ENCODE results near the gene NAV3.

NAV3 gene

DNA sequence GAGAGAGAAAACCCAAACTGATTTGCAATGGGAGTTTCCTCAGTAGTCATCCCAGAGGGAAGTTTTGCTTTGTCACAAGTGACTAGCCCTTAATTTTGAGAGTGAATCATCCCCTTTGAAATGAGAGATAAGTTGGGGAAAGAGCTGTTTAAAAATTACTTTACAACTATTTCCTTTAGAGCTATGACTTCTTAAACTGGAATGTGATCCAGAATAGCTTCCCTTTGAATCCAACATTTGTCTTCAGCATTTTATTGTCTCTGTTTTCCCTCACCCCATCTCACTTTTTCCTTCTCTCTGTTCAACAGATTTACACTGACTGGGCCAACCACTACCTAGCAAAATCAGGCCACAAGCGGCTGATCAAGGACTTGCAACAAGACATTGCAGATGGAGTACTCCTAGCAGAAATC lies 109.3 kb downstream of the NAV3 start:
- no peak overlapping the region for H3K9ac ChIP-seq (ENCODE audit: low read depth, low read length, poor library complexity, severe bottlenecking)

DNA sequence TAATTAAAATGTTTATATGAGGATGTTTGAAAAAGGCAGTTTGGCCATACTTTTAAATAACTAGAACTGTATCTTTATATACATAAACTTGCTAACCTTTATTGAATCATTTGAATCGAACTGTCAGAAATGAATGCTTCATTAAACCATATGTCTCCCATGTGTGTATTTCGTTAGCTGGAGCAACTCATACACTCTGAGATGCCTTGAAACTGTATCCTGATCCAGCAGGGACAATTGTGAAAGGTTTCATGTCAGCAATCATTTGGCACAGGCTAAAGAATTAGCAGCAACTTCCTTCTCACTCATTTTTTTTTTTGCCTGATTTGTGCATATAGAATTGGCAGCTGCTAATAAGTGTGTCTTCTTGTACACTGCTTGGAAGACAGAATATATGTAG lies 109.9 kb downstream of the NAV3 start:
- Histone ChIP-seq H3K79me2 (ENCODE audit: insufficient read depth, low read length) (no peaks in the 10 kb centered on the region), H3F3A (ENCODE audit: low read depth) (no peaks in the 10 kb centered on the region), H3K9me3 (ENCODE audit: insufficient read depth, low read depth, low read length) (no peaks in the 10 kb centered on the region), H3K4me3 (ENCODE audit: low read length, poor library complexity, severe bottlenecking) (no peak overlapping the region), H3K9me2 (replicated peaks; ENCODE audit: low read depth, low read length) (no peaks in the 10 kb centered on the region), H3K36me3 (ENCODE audit: insufficient read depth, low read length) (no peaks in the 10 kb centered on the region), H3K27me3 (ENCODE audit: insufficient read depth, low read length, poor library complexity, severe bottlenecking) (no peaks in the 10 kb centered on the region), H3K4me2 (ENCODE audit: low read depth, low read length, poor library complexity, severe bottlenecking) (no peak overlapping the region), H4K20me1 (ENCODE audit: insufficient read depth, low read length, poor library complexity, severe bottlenecking) (no peaks in the 10 kb centered on the region), H2AFZ (ENCODE audit: low read length) (no peak overlapping the region), H3K4me1 (ENCODE audit: insufficient read depth, low read length, poor library complexity, severe bottlenecking) (no peaks in the 10 kb centered on the region), H3K9ac (ENCODE audit: low read depth, low read length, poor library complexity, severe bottlenecking) (no peak overlapping the region)
- TF ChIP-seq, protein P1, sequence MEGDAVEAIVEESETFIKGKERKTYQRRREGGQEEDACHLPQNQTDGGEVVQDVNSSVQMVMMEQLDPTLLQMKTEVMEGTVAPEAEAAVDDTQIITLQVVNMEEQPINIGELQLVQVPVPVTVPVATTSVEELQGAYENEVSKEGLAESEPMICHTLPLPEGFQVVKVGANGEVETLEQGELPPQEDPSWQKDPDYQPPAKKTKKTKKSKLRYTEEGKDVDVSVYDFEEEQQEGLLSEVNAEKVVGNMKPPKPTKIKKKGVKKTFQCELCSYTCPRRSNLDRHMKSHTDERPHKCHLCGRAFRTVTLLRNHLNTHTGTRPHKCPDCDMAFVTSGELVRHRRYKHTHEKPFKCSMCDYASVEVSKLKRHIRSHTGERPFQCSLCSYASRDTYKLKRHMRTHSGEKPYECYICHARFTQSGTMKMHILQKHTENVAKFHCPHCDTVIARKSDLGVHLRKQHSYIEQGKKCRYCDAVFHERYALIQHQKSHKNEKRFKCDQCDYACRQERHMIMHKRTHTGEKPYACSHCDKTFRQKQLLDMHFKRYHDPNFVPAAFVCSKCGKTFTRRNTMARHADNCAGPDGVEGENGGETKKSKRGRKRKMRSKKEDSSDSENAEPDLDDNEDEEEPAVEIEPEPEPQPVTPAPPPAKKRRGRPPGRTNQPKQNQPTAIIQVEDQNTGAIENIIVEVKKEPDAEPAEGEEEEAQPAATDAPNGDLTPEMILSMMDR (conservative IDR thresholded peaks at IDR 0.05; ENCODE audit: low read length), result no peak
- no peak for TF ChIP-seq EZH2phosphoT487 (IDR thresholded peaks at IDR 0.05; ENCODE audit: borderline replicate concordance)

More for the DNA sequence above, 109.3 kb downstream of the NAV3 start:
- H3K4me2 ChIP-seq (ENCODE audit: low read depth, low read length, poor library complexity, severe bottlenecking), result no peak overlapping the region
- H3K79me2 ChIP-seq (ENCODE audit: insufficient read depth, low read length), result no peaks in the 10 kb centered on the region
- H3K36me3 ChIP-seq (ENCODE audit: insufficient read depth, low read length), result no peaks in the 10 kb centered on the region
- H3K9me3 ChIP-seq (ENCODE audit: insufficient read depth, low read depth, low read length), result no peaks in the 10 kb centered on the region
- H3F3A ChIP-seq (ENCODE audit: low read depth), result no peaks in the 10 kb centered on the region
- no peak overlapping the region for H3K4me3 ChIP-seq (ENCODE audit: low read length, poor library complexity, severe bottlenecking)
- H2AFZ ChIP-seq (ENCODE audit: low read length), result no peak overlapping the region
- H4K20me1 ChIP-seq (ENCODE audit: insufficient read depth, low read length, poor library complexity, severe bottlenecking), result no peaks in the 10 kb centered on the region
- no peaks in the 10 kb centered on the region for H3K27me3 ChIP-seq (ENCODE audit: insufficient read depth, low read length, poor library complexity, severe bottlenecking)
- H3K4me1 ChIP-seq (ENCODE audit: insufficient read depth, low read length, poor library complexity, severe bottlenecking), result no peaks in the 10 kb centered on the region
- H3K9me2 ChIP-seq (replicated peaks; ENCODE audit: low read depth, low read length), result no peaks in the 10 kb centered on the region
- TF ChIP-seq, protein P1 (conservative IDR thresholded peaks at IDR 0.05; ENCODE audit: low read length), result no peak
- no peak for TF ChIP-seq EZH2phosphoT487 (IDR thresholded peaks at IDR 0.05; ENCODE audit: borderline replicate concordance)

DNA sequence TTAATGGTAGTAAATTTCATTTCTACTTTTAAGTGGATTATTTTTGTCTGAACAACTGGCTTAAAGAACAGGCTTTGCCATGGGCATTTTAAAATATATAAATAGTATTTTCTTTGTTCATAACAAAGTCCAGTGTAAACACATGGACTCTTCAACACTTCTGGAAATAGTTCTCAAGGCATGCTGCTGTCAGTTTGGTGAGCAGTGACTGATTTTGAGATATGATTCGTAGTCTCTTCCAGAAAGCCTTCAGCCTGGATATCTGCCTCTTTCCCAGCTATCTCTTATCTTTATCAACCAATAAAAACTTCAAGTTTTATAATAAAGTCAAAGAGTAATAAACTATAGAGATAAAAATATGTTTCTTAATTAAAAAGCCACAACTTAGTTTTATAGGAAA lies 110.7 kb downstream of the NAV3 start:
- Histone ChIP-seq H3K79me2 (ENCODE audit: insufficient read depth, low read length) (no peaks in the 10 kb centered on the region), H3K36me3 (ENCODE audit: insufficient read depth, low read length) (no peaks in the 10 kb centered on the region), H3K27me3 (ENCODE audit: insufficient read depth, low read length, poor library complexity, severe bottlenecking) (no peaks in the 10 kb centered on the region), H3F3A (ENCODE audit: low read depth) (no peaks in the 10 kb centered on the region), H3K9me3 (ENCODE audit: insufficient read depth, low read depth, low read length) (no peaks in the 10 kb centered on the region), H3K9ac (ENCODE audit: low read depth, low read length, poor library complexity, severe bottlenecking) (no peak overlapping the region), H4K20me1 (ENCODE audit: insufficient read depth, low read length, poor library complexity, severe bottlenecking) (no peaks in the 10 kb centered on the region), H2AFZ (ENCODE audit: low read length) (no peak overlapping the region), H3K4me1 (ENCODE audit: insufficient read depth, low read length, poor library complexity, severe bottlenecking) (no peaks in the 10 kb centered on the region), H3K9me2 (replicated peaks; ENCODE audit: low read depth, low read length) (no peaks in the 10 kb centered on the region), H3K4me3 (ENCODE audit: low read length, poor library complexity, severe bottlenecking) (no peak overlapping the region), H3K4me2 (ENCODE audit: low read depth, low read length, poor library complexity, severe bottlenecking) (no peak overlapping the region)
- TF ChIP-seq EZH2phosphoT487 (IDR thresholded peaks at IDR 0.05; ENCODE audit: borderline replicate concordance), result no peak
- TF ChIP-seq, protein P1 (conservative IDR thresholded peaks at IDR 0.05; ENCODE audit: low read length), result no peak
